ENCODE data around the gene ZBTB7A.

DNA sequence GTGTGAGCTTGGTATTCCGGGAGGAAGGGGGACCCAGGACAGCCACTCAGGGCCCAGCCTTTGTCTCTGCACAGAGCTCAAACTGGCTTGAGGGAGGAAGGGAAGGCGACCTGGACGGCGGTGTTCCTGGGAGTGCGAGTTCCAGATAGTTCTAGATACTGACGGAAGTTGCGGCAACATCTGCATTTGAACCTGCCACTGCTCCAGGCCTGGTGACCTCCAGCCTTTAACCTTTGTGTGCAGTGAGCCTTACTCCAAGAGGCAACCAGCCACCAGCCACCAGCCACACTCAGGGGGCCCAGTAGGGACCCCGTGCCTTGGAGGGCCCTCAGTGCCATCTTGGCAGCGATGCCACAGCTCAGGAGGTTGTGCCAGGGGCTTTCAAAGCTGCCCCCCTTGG, 15.5 kb upstream of the ZBTB7A start:
- TF ChIP-seq, protein P1, sequence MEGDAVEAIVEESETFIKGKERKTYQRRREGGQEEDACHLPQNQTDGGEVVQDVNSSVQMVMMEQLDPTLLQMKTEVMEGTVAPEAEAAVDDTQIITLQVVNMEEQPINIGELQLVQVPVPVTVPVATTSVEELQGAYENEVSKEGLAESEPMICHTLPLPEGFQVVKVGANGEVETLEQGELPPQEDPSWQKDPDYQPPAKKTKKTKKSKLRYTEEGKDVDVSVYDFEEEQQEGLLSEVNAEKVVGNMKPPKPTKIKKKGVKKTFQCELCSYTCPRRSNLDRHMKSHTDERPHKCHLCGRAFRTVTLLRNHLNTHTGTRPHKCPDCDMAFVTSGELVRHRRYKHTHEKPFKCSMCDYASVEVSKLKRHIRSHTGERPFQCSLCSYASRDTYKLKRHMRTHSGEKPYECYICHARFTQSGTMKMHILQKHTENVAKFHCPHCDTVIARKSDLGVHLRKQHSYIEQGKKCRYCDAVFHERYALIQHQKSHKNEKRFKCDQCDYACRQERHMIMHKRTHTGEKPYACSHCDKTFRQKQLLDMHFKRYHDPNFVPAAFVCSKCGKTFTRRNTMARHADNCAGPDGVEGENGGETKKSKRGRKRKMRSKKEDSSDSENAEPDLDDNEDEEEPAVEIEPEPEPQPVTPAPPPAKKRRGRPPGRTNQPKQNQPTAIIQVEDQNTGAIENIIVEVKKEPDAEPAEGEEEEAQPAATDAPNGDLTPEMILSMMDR (IDR thresholded peaks at IDR 0.05; ENCODE audit: low read depth, low read length), result no peak
- TF ChIP-seq EZH2phosphoT487 (IDR thresholded peaks at IDR 0.05; ENCODE audit: low read depth), result no peak

All from OCI-LY3 (cell line).